ENCODE results near the gene STAG1. TPM values are rescaled to one million over a fixed set of nuclear protein-coding genes. Genes with fewer than 3 reads are reported as not detected.
"Not testable (repeated sequence)": the region's sequence is repeated elsewhere in the genome, so short reads cannot be mapped to it uniquely, and the experiment has no call there.

The STAG1 gene
- total RNA-seq, 2 donors from 2014 or later, result 46.9 to 48.5 TPM

- peaks cover 6% of the 10 kb centered on the region for H3K4me1 Mint-ChIP-seq
- H3K27me3 Mint-ChIP-seq, result no peaks in the 10 kb centered on the region
- peaks cover 5% of the 10 kb centered on the region for H3K36me3 Mint-ChIP-seq (ENCODE audit: low read depth)
- DNase-seq (no peak), ATAC-seq (no peak)
- H3K27ac Mint-ChIP-seq, result no peak overlapping the region
- H3K4me3 Mint-ChIP-seq, result no peak overlapping the region
- H3K9me3 ChIP-seq (ENCODE audit: control insufficient read depth, low read length, poor library complexity, severe bottlenecking), result no peaks in the 10 kb centered on the region
These were observed 236.1 kb downstream of the STAG1 start for GRCh38 chr3:136516095-136516494.

GRCh38 chr3:136514533-136514932 is 237.6 kb downstream of the STAG1 start:
- H3K4me3 Mint-ChIP-seq; H3K9me3 ChIP-seq (ENCODE audit: control insufficient read depth, low read length, poor library complexity, severe bottlenecking); H3K27ac Mint-ChIP-seq; ATAC-seq; H3K4me1 Mint-ChIP-seq; DNase-seq; H3K27me3 Mint-ChIP-seq; H3K36me3 Mint-ChIP-seq (ENCODE audit: low read depth): not testable (repeated sequence)

- peak overlapping the region; percentile 24 for H3K27ac Mint-ChIP-seq
- peaks cover 7% of the 10 kb centered on the region for H3K4me1 Mint-ChIP-seq
- peak overlapping the region; percentile 52 for H3K4me3 Mint-ChIP-seq
- H3K36me3 Mint-ChIP-seq (ENCODE audit: low read depth), result peaks cover 5% of the 10 kb centered on the region
- H3K27me3 Mint-ChIP-seq, result no peaks in the 10 kb centered on the region
- DNase-seq (no peak), ATAC-seq (no peak)
- no peaks in the 10 kb centered on the region for H3K9me3 ChIP-seq (ENCODE audit: control insufficient read depth, low read length, poor library complexity, severe bottlenecking)
These were observed 238.8 kb downstream of the STAG1 start for GRCh38 chr3:136513367-136513766.

GRCh38 chr3:136512381-136512780 is 239.8 kb downstream of the STAG1 start:
- H3K9me3 ChIP-seq (ENCODE audit: control insufficient read depth, low read length, poor library complexity, severe bottlenecking), result no peaks in the 10 kb centered on the region
- DNase-seq, result no peak
- no peak for ATAC-seq
- Mint-ChIP-seq H3K4me3 (no peak overlapping the region), H3K27ac (no peak overlapping the region), H3K4me1 (peaks cover 11% of the 10 kb centered on the region), H3K27me3 (no peaks in the 10 kb centered on the region), H3K36me3 (ENCODE audit: low read depth) (peaks cover 5% of the 10 kb centered on the region)

GRCh38 chr3:136505676-136506075 is 246.5 kb downstream of the STAG1 start:
- DNase-seq (no peak), ATAC-seq (no peak)
- H3K36me3 Mint-ChIP-seq (ENCODE audit: low read depth), result peaks cover 5% of the 10 kb centered on the region
- no peaks in the 10 kb centered on the region for H3K9me3 ChIP-seq (ENCODE audit: control insufficient read depth, low read length, poor library complexity, severe bottlenecking)
- no peaks in the 10 kb centered on the region for H3K27me3 Mint-ChIP-seq
- H3K4me3 Mint-ChIP-seq, result no peak overlapping the region
- peaks cover 14% of the 10 kb centered on the region for H3K4me1 Mint-ChIP-seq
- H3K27ac Mint-ChIP-seq, result no peak overlapping the region

GRCh38 chr3:136503056-136503455 is 249.1 kb downstream of the STAG1 start:
- peaks cover 7% of the 10 kb centered on the region for H3K36me3 Mint-ChIP-seq (ENCODE audit: low read depth)
- H3K27me3 Mint-ChIP-seq, result no peaks in the 10 kb centered on the region
- no peak for DNase-seq
- no peak for ATAC-seq
- peaks cover 10% of the 10 kb centered on the region for H3K4me1 Mint-ChIP-seq
- no peaks in the 10 kb centered on the region for H3K9me3 ChIP-seq (ENCODE audit: control insufficient read depth, low read length, poor library complexity, severe bottlenecking)
- no peak overlapping the region for H3K4me3 Mint-ChIP-seq
- H3K27ac Mint-ChIP-seq, result peak overlapping the region; percentile 68

- ATAC-seq, result no peak
- peaks cover 7% of the 10 kb centered on the region for H3K36me3 Mint-ChIP-seq (ENCODE audit: low read depth)
- DNase-seq, result no peak
These were observed 253.2 kb downstream of the STAG1 start for GRCh38 chr3:136498919-136499447.

GRCh38 chr3:136495213-136495612 is 257.0 kb downstream of the STAG1 start:
- Mint-ChIP-seq H3K36me3 (ENCODE audit: low read depth) (peaks cover 10% of the 10 kb centered on the region), H3K27me3 (no peaks in the 10 kb centered on the region), H3K27ac (no peak overlapping the region), H3K4me3 (no peak overlapping the region), H3K4me1 (no peaks in the 10 kb centered on the region)
- DNase-seq (no peak), ATAC-seq (no peak)
- H3K9me3 ChIP-seq (ENCODE audit: control insufficient read depth, low read length, poor library complexity, severe bottlenecking), result no peaks in the 10 kb centered on the region

More at GRCh38 chr3:136498919-136499447, 253.2 kb downstream of the STAG1 start:
- H3K9me3 ChIP-seq (ENCODE audit: control insufficient read depth, low read length, poor library complexity, severe bottlenecking), result no peaks in the 10 kb centered on the region
- no peaks in the 10 kb centered on the region for H3K27me3 Mint-ChIP-seq
- H3K4me1 Mint-ChIP-seq, result peaks cover 2% of the 10 kb centered on the region
- H3K4me3 Mint-ChIP-seq, result no peak overlapping the region
- H3K27ac Mint-ChIP-seq, result no peak overlapping the region

- no peak overlapping the region for H3K27ac Mint-ChIP-seq
- H3K4me1 Mint-ChIP-seq, result no peaks in the 10 kb centered on the region
- DNase-seq, result no peak
- ATAC-seq, result no peak
- H3K4me3 Mint-ChIP-seq, result peak overlapping the region; percentile 21
- no peaks in the 10 kb centered on the region for H3K27me3 Mint-ChIP-seq
- H3K9me3 ChIP-seq (ENCODE audit: control insufficient read depth, low read length, poor library complexity, severe bottlenecking), result no peaks in the 10 kb centered on the region
- peaks cover 8% of the 10 kb centered on the region for H3K36me3 Mint-ChIP-seq (ENCODE audit: low read depth)
These were observed 261.4 kb downstream of the STAG1 start for GRCh38 chr3:136490646-136491405.

- Mint-ChIP-seq H3K36me3 (ENCODE audit: low read depth) (no peaks in the 10 kb centered on the region), H3K4me3 (no peak overlapping the region), H3K27me3 (no peaks in the 10 kb centered on the region), H3K4me1 (no peaks in the 10 kb centered on the region), H3K27ac (no peak overlapping the region)
- H3K9me3 ChIP-seq (ENCODE audit: control insufficient read depth, low read length, poor library complexity, severe bottlenecking), result no peaks in the 10 kb centered on the region
- DNase-seq (no peak), ATAC-seq (no peak)
These were observed 266.4 kb downstream of the STAG1 start for GRCh38 chr3:136485777-136486176.

- H3K9me3 ChIP-seq (ENCODE audit: control insufficient read depth, low read length, poor library complexity, severe bottlenecking), result no peaks in the 10 kb centered on the region
- DNase-seq (no peak), ATAC-seq (no peak)
- Mint-ChIP-seq H3K4me3 (no peak overlapping the region), H3K36me3 (ENCODE audit: low read depth) (peaks cover 6% of the 10 kb centered on the region), H3K27me3 (no peaks in the 10 kb centered on the region), H3K4me1 (peaks cover 5% of the 10 kb centered on the region), H3K27ac (no peak overlapping the region)
These were observed 275.9 kb downstream of the STAG1 start for GRCh38 chr3:136476280-136476679.

- not testable (repeated sequence) for H3K27me3 Mint-ChIP-seq; H3K36me3 Mint-ChIP-seq (ENCODE audit: low read depth)
These were observed 277.3 kb downstream of the STAG1 start for GRCh38 chr3:136474876-136475275.

GRCh38 chr3:136473716-136474326 is 278.4 kb downstream of the STAG1 start:
- DNase-seq (no peak), ATAC-seq (no peak)
- Mint-ChIP-seq H3K4me1 (peaks cover 5% of the 10 kb centered on the region), H3K27me3 (no peaks in the 10 kb centered on the region), H3K36me3 (ENCODE audit: low read depth) (peaks cover 6% of the 10 kb centered on the region), H3K4me3 (no peak overlapping the region), H3K27ac (no peak overlapping the region)
- H3K9me3 ChIP-seq (ENCODE audit: control insufficient read depth, low read length, poor library complexity, severe bottlenecking), result no peaks in the 10 kb centered on the region

More at GRCh38 chr3:136474876-136475275, 277.3 kb downstream of the STAG1 start:
- H3K27ac Mint-ChIP-seq, result peak overlapping the region; percentile 70
- ATAC-seq; H3K4me3 Mint-ChIP-seq; DNase-seq; H3K9me3 ChIP-seq (ENCODE audit: control insufficient read depth, low read length, poor library complexity, severe bottlenecking); H3K4me1 Mint-ChIP-seq: not testable (repeated sequence)
